Left lung (tissue), 10 donors: Measurements from ENCODE around the gene SSTR1. TPM values are rescaled to one million over a fixed set of nuclear protein-coding genes. Genes with fewer than 3 reads are reported as not detected.

Experiments
- ATAC-seq: fragments of 200-7000 bp; cut with Tn5 transposase; one replicate; pipeline ENCODE4 v1.9.1; 2020; ENCODE audit warnings: moderate library complexity
- DNase-seq, 4 donors: peaks; one replicate each; pipeline ENCODE4 v3.0.0-alpha.2; 2013 to 2020
- H3K27ac ChIP-seq, 2 donors: fragments of 200-600 bp; sonication (generic) in 1 of 2; one replicate each; pipeline versions ENCODE4 v1.5.0 to v1.8.0; 2020 to 2021
- H3K27me3 ChIP-seq, 2 donors: fragments of 200-600 bp; sonication (generic) in 1 of 2; one replicate each; pipeline versions ENCODE4 v1.5.0 to v1.8.0; 2020 to 2021
- H3K36me3 ChIP-seq, 2 donors: fragments of 200-600 bp; sonication (generic) in 1 of 2; one replicate each; pipeline versions ENCODE4 v1.5.0 to v1.8.0; 2020 to 2021
- H3K4me1 ChIP-seq, 2 donors: fragments of 200-600 bp; one replicate each; pipeline ENCODE4 v1.8.0; 2021
- H3K4me3 ChIP-seq, 2 donors: fragments of 200-600 bp; sonication (generic) in 1 of 2; one replicate each; pipeline versions ENCODE4 v1.5.0 to v1.8.0; 2020 to 2021; ENCODE audit warnings: mild to moderate bottlenecking in 1 of 2
- H3K9me3 ChIP-seq, 2 donors: fragments of 200-600 bp; sonication (generic) in 1 of 2; one replicate each; pipeline versions ENCODE4 v1.5.0 to v1.8.0; 2020 to 2021
- intact Hi-C, 2 donors: fragments of 100-400 bp; cut with DNase I; formaldehyde crosslinking; loops; one replicate each; pipeline versions ENCODE4 v1.11.2 to v1.14.2; 2022
- polyA plus RNA-seq, 6 donors: library from polyadenylated mRNA; unstranded; fragments of 120-200 nt; gene quantifications; one replicate each; pipeline ENCODE4 v1.2.1, GENCODE V29; 2013; ENCODE audit not compliant: insufficient read length in 6 of 6
- total RNA-seq, 2 donors: library from RNA; stranded (reverse); fragmentation: NEBNext Ultra II Directional; extraction: Animal tissue kit (Norgen Biotek cat#: 25700); gene quantifications; one replicate each; pipeline ENCODE4 v1.2.1, GENCODE V29; 2021
- TF ChIP-seq, protein P1 (sequence below), 2 donors: fragments of 200-600 bp; sonication (generic) in 1 of 2; IDR thresholded peaks; one replicate each; pipeline versions ENCODE4 v1.5.0 to v1.8.0; 2021; ENCODE audit warnings: antibody characterized with exemption in 2 of 2
- donor health status: DM: no; HTN: yes; CAD: no.
- donor health status: DM: no; HTN: no; CAD: no.

The SSTR1 gene
- total and polyA plus RNA-seq, 8 donors = 1.0 to 6.6 (median 3.1) TPM

GRCh38 chr14:38197784-38198335, 9.8 kb upstream of the SSTR1 start:
- no peaks in the 10 kb centered on the region for H3K4me1 ChIP-seq
- H3K4me3 ChIP-seq = no peak overlapping the region
- no peak overlapping the region for H3K27ac ChIP-seq
- TF ChIP-seq, protein P1, sequence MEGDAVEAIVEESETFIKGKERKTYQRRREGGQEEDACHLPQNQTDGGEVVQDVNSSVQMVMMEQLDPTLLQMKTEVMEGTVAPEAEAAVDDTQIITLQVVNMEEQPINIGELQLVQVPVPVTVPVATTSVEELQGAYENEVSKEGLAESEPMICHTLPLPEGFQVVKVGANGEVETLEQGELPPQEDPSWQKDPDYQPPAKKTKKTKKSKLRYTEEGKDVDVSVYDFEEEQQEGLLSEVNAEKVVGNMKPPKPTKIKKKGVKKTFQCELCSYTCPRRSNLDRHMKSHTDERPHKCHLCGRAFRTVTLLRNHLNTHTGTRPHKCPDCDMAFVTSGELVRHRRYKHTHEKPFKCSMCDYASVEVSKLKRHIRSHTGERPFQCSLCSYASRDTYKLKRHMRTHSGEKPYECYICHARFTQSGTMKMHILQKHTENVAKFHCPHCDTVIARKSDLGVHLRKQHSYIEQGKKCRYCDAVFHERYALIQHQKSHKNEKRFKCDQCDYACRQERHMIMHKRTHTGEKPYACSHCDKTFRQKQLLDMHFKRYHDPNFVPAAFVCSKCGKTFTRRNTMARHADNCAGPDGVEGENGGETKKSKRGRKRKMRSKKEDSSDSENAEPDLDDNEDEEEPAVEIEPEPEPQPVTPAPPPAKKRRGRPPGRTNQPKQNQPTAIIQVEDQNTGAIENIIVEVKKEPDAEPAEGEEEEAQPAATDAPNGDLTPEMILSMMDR (IDR thresholded peaks at IDR 0.05) = no peak
- intact Hi-C loops = no loop called here
- no peak for DNase-seq
- no peaks in the 10 kb centered on the region for H3K27me3 ChIP-seq
- no peak for ATAC-seq
- H3K36me3 ChIP-seq = no peaks in the 10 kb centered on the region
- H3K9me3 ChIP-seq = no peaks in the 10 kb centered on the region

DNA sequence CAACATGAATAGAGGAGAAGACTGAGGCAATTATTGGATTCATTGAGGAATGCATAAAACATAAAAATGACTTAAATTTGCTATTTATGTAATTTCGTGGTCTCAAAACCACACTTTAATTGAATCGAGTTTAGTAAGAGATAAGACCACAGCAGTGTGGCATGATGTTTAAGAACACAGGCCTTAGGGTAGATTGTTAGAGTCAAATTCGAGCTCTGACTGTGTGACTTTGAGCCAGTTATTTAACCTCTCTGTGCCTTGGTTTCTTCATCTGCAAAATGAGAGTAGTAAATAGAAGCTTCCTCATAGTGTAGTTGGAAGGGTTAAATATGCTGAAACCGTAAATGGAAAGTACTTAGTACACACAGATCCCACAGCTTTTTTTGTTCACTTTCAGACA, 9.3 kb upstream of the SSTR1 start:
- Histone ChIP-seq H3K4me1 (no peaks in the 10 kb centered on the region), H3K36me3 (no peaks in the 10 kb centered on the region), H3K27ac (no peak overlapping the region), H3K4me3 (no peak overlapping the region), H3K9me3 (no peaks in the 10 kb centered on the region), H3K27me3 (no peaks in the 10 kb centered on the region)
- ATAC-seq (no peak), DNase-seq (no peak)
- intact Hi-C loops = no loop called here
- TF ChIP-seq, protein P1 (IDR thresholded peaks at IDR 0.05) = no peak

DNA sequence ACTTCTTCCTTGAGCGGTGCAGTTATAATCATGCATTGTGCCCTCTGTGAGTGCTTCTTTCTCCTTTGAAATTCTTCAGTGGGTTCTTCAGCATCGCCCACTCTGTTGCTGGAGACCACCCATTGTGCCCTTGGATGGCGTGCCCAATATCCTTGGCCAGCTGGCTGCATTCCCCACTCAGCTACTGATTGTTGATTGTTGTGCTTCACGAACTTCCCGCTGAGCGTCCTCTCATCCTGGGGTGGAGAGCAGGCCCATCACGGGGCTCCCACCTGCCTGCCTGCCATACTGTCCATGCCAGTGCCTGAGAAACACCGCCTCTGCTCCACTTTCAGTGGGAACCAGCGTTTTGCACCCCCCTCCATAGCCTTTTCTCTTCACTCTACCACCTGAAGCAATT, 8.6 kb upstream of the SSTR1 start:
- intact Hi-C loops = no loop called here
- no peak overlapping the region for H3K4me3 ChIP-seq
- ATAC-seq = no peak
- no peaks in the 10 kb centered on the region for H3K4me1 ChIP-seq
- TF ChIP-seq, protein P1 (IDR thresholded peaks at IDR 0.05) = no peak
- no peaks in the 10 kb centered on the region for H3K36me3 ChIP-seq
- no peaks in the 10 kb centered on the region for H3K27me3 ChIP-seq
- no peak overlapping the region for H3K27ac ChIP-seq
- no peaks in the 10 kb centered on the region for H3K9me3 ChIP-seq
- no peak for DNase-seq

- Histone ChIP-seq H3K9me3 (no peaks in the 10 kb centered on the region), H3K4me1 (no peaks in the 10 kb centered on the region), H3K27ac (no peak overlapping the region), H3K4me3 (no peak overlapping the region), H3K36me3 (no peaks in the 10 kb centered on the region), H3K27me3 (no peaks in the 10 kb centered on the region)
- DNase-seq (no peak), ATAC-seq (no peak)
- intact Hi-C loops = no loop called here
- TF ChIP-seq, protein P1 (IDR thresholded peaks at IDR 0.05) = no peak
Measured at GRCh38 chr14:38199739-38200138, 8.0 kb upstream of the SSTR1 start.

GRCh38 chr14:38201137-38201828, 6.4 kb upstream of the SSTR1 start:
- Histone ChIP-seq H3K27me3 (no peaks in the 10 kb centered on the region), H3K36me3 (no peaks in the 10 kb centered on the region), H3K4me3 (no peak overlapping the region), H3K4me1 (no peaks in the 10 kb centered on the region), H3K9me3 (no peaks in the 10 kb centered on the region), H3K27ac (no peak overlapping the region)
- no peak for DNase-seq
- no peak for ATAC-seq
- intact Hi-C loops = no loop called here
- TF ChIP-seq, protein P1 (IDR thresholded peaks at IDR 0.05) = no peak
